ENCODE data around the gene VPS8.
"Not testable (repeated sequence)": the region's sequence is repeated elsewhere in the genome, so short reads cannot be mapped to it uniquely, and the experiment has no call there.

The VPS8 gene

DNA sequence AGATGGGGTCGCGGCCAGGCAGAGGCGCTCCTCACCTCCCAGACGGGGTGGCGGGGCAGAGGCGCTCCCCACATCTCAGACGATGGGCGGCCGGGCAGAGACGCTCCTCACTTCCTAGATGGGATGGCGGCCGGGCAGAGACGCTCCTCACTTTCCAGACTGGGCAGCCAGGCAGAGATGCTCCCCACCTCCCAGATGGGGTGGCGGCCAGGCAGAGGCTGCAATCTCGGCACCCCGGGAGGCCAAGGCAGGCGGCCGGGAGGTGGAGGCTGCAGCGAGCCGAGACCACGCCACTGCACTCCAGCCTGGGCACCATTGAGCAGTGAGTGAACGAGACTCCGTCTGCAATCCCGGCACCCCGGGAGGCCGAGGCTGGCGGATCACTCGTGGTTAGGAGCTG is 191.9 kb downstream of the VPS8 start:
- DNase-seq: not testable (repeated sequence)

DNA sequence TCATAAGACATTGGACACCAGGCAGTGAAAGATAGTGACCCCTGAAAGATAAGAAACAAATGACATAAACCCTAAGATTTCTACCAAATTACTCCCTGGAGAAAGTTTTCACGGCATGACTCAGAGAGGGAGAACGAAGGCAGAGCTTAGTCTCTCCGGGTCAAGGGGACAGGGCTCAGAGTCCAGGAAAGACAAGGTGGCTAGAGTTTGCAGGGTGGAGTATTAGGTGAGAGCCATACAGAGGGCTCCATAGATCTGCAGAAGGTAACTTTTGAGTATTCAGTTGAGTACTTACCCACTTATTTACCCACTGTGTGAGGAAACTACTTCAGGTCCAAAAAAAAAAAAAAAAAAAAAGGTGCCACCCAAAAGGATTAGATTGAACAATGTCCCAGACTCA is 197.7 kb downstream of the VPS8 start:
- DNase-seq: no peak

DNA sequence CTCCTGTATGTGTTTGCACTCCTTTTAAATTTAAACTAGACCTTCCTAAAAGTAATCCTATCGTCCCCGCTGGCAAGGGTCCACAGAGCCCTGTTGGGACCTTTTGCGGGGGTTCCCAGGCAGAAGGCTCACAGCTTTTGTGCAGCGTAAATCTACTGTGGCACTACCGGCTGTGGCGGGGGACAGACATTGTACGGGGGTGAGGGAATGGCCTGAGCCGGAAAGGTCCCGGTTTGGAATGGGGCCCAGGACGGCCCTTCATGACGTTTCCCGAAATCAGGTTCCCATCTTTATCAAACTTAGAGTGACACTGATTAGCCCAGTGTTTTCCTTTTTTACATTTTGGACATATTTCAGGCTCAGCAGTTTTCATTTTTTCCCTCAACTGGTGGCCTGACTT is 205.6 kb downstream of the VPS8 start:
- DNase-seq: not testable (repeated sequence)

DNA sequence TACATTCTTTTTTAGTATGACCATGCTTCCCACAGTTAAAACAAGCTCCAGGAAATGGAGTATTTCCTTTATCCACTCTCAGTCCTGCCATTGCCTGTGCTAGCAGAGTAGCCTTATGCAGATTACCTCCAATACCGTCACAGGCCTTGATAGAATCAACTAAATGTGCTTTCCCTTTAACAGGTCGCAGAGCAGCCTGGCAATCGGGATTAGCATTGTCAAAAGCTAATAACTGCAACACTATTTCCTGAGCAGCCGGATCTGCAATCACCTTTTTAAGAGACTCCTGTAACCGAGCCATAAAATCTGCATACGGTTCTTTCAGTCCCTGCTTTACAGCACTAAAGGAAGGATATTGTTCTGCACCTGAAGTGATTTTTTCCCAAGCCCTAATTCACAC is 206.0 kb downstream of the VPS8 start:
- not testable (repeated sequence) for DNase-seq

- no peak for DNase-seq
Measured at GRCh38 chr3:185021256-185021655, 209.3 kb downstream of the VPS8 start.

- no peak for DNase-seq
Measured at GRCh38 chr3:185024406-185024805, 212.4 kb downstream of the VPS8 start.

DNA sequence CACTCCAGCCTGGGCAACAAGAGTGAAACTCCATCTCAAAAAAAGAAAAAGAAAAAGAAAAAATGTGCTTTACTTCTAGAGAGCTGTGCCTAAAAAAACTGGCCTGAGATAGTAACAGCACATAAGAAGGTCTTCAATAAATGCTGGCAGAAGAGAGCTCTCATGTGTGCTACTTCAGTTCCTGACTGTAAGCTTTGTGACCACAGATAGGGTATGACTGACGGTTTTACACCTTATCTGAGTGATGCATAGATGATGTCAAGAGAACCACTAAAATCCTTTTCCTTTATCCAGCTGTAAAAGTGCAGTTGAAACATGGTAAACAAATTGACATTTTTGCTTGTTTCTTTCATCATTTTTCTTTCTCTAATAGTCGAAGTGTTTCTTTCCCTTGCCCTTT is 213.0 kb downstream of the VPS8 start:
- no peak for DNase-seq

DNA sequence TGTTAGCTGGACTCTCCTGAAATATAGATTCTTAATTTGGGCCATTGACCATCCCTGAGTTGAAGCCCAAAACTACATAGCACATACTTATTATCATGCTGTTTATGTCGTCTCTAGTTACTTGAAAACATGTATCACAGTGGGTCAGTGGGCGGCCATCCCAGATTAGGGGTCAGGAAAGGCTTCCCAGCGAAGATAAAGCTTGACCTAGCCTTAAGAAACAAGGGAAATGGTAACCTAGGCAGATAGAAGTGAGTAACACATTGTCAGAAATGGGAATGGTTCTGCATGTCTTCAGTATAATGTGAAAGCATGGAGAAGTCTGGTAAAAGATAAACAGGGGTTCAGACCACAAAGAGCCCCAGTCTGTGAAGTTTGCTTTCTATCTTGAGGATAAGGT is 216.2 kb downstream of the VPS8 start:
- DNase-seq: no peak

DNA sequence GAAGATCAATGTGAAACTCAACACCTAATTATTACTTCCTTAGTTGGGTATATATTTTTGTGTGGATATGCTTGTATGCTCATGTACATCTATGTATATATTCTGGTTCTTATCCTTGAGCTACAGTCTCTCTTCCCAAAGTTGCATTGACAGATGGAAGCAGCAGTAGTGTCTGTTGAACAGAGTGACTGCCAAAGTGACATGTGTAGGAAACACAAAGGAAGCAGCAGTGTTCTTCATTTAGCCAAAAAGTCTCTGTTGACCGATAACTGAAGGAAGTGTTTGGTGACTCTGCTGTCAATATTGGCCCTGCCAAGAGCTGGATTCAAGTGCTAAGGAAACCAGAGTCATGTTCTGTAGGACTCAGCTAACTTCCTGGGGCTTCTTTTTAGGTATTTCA is 217.1 kb downstream of the VPS8 start:
- no peak for DNase-seq

GRCh38 chr3:185030399-185030798 is 218.4 kb downstream of the VPS8 start:
- no peak for DNase-seq

DNA sequence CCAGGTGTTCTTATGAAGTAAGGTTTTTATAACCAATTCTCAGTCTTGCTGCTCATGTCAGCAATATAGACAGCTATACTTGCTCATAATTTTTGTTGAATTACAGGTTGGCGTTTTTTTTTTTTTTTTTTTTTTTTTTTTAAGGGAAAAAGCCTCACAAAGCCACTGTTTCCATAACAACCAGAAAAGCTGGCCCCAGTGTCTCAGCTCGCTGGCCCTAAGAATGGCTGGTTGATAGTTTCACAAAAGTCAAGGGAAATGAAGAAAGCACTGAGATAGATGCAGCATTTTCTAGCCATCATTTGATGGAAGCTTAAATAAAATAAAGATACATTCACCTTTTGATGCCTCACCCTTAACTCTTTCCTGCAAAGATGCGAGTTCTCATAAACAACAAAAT is 219.0 kb downstream of the VPS8 start:
- DNase-seq: no peak

DNA sequence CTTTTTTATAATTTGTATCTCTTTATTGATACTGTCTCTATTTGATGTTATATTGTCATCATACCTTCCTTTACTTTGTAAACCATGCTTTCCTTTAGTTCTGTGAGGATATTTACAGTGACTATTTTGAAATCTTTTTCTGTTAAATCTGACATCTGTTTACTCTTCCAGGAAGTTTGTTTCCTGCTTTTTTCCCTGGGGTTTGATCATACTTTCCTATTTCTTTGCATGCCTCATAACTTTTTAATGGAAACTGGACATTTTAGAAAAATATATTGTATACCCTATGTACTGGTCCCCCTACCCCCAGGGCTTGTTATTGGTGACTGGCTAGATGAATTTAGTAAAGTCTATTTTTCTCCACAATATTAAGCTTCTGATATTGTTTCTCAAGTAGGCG is 225.8 kb downstream of the VPS8 start:
- DNase-seq: no peak

DNA sequence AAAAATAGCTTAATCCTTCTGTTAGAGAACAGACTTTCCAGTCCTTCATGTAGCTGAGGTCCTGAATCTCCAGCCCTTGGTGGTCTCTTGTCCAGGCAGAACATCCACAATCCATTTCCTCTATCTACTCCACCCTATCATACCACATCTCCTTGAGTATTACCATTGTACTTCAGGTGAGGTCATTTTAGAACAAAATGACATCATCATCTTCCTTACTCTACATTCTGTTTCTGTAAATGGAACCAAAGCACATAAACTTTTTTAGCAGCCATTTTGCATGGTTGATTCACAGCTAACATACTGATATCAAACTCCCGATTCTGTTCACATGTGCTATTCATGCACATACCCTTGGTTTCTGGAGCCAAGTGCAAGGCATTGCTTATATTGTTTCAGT is 228.5 kb downstream of the VPS8 start:
- DNase-seq: no peak

- no peak for DNase-seq
Measured at GRCh38 chr3:185041540-185041939, 229.6 kb downstream of the VPS8 start.

GRCh38 chr3:185042312-185043050 is 230.5 kb downstream of the VPS8 start:
- DNase-seq: no peak

DNA sequence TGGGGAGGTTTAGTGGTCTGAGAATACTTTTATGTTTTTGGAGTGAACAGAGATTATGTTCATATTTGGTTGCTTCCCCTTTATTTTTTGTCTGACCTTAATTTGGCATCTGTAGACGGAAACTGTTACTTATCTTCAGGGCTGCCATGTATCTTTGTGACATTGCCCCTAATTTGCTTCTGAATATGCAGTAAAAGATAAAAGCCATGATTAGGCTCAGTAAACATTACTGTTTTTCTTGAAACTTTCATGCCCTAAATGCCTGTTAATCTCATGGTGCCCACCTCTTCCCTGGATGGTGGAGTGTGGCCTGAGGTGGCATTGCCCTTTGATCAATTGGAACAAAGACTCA is 234.2 kb downstream of the VPS8 start:
- no peak for DNase-seq

DNA sequence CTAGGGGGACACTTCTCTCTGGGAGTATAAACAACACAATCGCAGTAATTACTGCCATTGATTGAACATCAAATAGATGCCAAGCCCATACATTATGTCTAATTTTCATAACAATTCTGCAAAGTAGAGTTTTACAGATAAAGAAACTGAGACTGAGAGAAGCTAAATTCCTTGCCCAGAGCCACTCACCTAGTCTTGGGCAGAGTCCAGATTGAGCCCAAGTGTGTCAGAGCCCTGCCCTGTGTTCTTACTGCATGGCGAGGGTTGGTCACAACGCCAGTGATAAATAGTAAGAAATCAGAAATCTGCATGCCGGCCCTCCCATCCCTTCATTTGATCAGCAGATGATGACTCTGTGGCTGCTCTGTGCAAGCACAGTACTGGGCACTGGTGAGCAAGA is 234.6 kb downstream of the VPS8 start:
- no peak for DNase-seq

DNA sequence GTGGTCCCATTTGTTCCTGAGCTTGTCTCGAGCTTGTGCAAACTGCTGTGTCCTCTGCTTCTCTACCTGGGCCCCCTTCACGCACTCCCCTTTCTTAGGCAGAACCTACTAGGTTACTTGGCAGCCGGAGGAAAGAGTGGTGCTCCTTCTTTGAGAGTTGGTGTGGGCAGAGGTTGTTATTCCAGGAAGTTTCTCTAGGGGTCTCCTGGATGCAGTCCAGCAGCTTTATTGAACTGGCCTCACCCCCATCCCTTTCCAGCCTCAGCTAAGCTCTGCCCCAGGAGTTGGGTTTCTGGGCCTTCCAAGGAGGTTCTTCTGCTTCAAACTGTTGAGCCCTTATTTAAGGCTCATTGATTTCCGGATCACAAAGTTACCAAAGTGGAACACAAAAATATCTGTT is 237.7 kb downstream of the VPS8 start:
- DNase-seq: no peak

GRCh38 chr3:185051801-185052200 is 239.8 kb downstream of the VPS8 start:
- no peak for DNase-seq

DNA sequence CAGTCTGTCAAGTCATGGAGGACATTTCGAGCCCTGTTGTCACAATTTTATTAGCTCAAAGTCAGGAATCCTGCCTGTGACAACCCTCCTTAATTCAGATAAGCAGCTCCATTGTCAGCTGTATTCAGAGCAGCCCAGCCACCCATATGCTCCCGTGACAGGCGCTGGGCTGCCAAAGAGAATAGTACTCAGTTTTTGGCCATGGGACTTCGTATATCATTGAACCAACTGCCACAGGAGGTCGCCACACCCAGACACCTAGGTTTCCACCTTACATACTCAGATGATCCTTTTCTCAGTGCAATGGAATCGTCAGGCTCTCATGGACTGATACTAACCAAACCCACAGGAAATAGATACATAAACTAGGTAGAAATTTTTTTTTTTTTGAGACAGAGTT is 240.7 kb downstream of the VPS8 start:
- DNase-seq: no peak

GRCh38 chr3:185056908-185057307 is 244.9 kb downstream of the VPS8 start:
- no peak for DNase-seq

DNA sequence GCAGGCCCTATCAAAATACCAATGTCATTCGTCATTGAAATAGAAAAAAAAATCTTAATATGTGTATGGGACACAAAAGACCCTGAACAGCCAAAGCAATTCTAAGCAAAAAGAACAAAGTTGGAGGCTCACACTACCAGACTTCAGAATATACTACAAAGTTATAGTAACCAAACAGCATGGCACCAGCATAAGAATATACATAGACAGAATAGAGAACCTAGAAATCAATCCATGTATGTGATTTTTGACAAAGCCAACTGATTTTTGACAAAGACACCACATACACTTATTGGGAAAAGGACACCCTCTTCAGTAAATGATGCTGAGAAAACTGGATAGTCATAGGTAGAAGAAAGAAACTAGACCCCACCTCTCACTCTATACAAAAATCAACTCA is 245.9 kb downstream of the VPS8 start:
- no peak for DNase-seq

DNA sequence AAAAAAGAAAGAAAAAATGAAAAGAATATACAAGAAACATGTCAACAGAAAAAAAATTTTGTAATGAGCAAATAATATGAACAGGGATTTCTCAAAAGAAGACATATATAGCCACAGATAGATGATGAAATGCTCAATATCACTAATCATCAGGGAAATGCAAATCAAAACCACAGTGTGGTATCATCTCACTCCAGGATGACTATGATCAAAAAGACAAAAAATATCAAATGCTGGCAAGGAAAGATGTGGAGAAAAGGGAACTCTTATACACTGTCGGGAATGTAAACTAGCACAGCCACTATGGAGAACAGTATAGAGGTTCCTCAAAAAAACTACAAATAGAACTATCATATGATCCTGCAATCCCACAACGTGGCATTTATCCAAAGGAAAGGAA is 246.8 kb downstream of the VPS8 start:
- no peak for DNase-seq

- DNase-seq: no peak
Measured at GRCh38 chr3:185059766-185060165, 247.8 kb downstream of the VPS8 start.

DNA sequence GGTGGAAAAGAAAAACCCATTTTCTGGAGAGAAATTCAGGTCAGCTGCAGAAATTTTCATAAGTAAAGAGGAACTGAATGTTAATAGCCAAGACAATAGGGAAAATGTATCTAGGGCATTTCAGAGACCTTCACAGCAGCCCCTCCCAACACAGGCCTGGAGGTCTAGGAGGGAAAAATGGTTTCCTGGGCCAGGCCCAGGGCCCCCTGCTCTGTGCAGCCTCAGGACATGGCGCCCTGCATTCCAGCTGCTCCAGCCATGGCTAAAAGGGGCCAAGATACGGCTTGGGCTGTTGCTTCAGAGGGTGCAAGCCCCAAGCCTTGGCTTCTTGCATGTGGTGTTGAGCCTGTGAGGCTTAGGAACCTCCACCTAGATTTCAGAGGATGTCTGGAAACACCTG is 248.7 kb downstream of the VPS8 start:
- no peak for DNase-seq

- DNase-seq: no peak
Measured at GRCh38 chr3:185062191-185062590, 250.2 kb downstream of the VPS8 start.
